Measurements from ENCODE around the gene ZNF774.
A peak's percentile ranks its signal among the peaks of the same experiment; 100 is the strongest.
"Not testable (repeated sequence)": the region's sequence is repeated elsewhere in the genome, so short reads cannot be mapped to it uniquely, and the experiment has no call there.

ZNF774 gene

DNA sequence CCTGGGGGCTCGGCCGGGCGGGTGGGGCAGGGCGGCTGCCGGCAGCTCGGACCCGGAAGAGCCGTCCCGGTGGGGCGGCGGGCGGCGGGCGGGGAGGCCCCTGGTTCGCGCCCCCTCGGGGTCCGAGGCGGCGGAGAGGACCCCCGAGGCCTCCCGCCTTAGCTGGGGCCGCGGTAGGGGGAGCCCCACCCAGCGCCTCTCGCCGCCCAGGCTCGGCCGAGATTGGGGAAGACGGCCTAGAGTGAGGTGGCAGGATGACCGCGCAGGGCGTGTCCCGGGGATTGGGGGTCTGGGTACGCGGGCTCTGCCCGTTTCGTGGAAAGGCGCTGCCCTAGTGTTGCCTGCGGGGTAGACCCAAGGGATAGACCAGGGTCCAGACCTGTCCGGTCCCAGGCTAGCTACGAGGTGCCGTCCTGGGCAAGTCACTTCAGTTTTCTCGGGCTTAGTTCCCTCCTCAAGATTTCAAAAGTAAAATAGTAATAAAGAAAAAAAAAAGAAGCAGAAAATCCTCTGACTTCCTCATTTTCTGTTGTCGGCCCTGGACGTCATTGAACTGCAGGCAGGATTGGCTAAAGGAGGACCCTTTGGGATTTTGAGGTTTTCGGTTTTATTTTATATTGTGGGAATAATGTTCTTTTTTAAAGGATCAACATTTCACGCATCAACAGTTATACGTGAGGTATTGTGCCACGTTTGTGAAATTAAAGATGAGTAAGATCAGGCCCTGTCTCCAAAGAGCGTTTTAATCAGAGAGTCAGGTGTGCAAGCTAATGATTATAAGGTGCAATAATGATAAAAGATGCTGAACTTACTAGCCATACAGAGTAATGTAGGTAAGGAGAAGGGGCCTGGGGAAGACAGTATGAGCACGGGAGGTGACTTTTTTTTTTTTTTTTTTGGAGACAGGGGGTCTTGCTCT lies 36.6 kb downstream of the ZNF774 start:
- no peak for DNase-seq (ENCODE audit: low read depth, low spot score)

DNA sequence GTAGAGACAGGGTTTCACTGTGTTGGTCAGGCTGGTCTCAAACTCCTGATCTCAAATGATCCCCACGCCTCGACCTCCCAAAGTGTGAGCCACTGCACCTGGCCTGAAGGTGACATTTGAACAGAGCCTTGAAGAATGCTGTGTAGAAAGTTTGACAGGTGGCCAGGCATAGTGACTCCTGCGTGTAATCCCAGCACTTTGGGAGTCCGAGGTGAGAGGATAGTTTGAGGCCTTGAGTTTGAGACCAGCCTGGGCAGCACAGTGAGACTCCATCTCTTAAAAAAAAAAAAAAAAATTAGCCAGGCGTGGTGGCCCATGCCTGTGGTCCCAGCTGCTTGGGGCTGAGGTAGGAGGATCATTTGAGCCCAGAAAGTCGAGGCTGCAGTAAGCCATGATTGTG lies 37.4 kb downstream of the ZNF774 start:
- no peak for DNase-seq (ENCODE audit: low read depth, low spot score)

DNA sequence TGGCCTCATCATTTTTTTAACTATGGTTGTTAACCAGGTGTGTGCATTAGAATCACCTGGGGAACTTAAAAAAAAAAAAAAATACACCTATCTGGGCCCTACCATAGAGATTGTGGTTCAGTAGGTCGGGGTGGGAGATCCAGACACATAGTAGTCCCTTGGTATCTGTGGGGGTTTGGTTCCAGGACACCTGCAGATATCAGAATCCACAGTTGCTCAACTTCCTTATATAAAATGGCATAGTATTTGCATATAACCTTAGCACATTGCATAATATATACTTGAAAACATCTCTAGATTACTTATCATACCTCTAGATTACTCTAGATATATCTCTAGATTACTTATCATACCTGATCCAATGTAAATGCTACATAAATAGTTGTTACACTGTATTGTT lies 41.0 kb downstream of the ZNF774 start:
- no peak for DNase-seq (ENCODE audit: low read depth, low spot score)

DNA sequence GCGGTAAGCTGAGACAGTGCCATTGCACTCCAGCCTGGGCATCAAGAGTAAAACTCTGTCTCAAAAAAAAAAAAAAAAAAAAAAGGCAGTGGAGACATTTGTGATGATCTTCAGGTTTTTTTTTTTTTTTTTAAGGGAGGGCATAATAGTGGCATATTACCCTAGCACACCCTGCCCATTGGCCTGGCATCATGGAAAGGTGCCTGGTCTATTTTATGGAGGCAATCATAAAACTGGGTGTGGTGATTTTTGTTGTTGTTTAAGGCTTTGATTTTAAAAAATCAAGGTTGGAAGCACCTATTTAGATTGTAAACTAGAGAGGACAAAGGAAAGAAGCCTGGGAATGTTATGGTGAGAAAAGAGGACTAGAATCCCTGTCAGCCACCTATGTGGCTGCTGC lies 42.0 kb downstream of the ZNF774 start:
- DNase-seq (ENCODE audit: low read depth, low spot score) = no peak

DNA sequence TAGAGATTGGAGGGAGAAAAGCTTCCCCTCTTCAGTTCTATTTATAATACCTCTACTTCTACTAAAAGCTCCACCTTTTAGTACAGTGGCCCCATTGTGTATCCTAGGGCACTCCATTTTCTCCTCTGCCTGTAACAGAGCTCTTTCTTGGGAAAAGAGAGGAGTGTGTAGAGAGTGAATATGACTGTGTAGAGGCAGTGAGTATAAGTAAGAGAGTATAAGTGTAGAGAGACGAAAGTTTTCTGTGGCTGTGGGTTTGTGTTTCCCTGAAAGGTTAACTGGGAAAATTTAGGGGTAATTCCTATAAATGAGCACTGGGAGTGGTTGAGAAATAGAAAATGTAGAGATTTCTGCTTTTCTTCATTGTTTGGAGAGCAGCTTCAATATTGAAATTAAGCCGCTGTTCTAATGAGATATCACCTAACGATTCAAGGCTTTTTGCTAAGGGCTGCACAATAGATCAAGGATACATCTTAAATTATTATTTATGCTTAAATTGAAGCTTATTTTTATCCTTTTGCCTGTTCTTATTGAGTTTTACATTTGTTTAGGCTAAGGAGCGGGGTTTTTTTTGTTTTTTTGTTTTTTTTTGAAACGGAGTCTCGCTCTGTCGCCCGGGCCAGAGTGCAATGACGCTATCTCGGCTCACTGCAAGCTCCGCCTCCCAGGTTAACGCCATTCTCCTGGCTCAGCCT lies 42.8 kb downstream of the ZNF774 start:
- DNase-seq (ENCODE audit: low read depth, low spot score) = no peak

DNA sequence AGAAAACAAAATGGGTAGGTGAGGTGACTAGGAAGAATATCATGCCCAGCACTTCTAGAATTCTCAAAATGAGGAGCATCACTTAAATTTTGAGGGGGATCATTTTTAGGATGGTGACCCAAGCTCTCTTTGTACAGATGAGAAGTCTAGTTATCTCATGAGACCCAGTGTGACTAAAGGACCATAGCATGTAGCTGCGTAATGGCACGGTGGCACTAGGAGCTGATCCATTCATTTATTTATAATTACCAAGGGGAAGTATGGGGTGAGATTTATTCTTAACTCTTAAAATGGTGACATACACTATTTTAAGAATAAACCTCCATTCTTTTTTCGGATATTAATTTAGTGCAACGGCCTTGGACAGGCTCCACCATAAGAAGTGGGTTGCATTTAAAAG lies 44.2 kb downstream of the ZNF774 start:
- DNase-seq (ENCODE audit: low read depth, low spot score) = no peak

DNA sequence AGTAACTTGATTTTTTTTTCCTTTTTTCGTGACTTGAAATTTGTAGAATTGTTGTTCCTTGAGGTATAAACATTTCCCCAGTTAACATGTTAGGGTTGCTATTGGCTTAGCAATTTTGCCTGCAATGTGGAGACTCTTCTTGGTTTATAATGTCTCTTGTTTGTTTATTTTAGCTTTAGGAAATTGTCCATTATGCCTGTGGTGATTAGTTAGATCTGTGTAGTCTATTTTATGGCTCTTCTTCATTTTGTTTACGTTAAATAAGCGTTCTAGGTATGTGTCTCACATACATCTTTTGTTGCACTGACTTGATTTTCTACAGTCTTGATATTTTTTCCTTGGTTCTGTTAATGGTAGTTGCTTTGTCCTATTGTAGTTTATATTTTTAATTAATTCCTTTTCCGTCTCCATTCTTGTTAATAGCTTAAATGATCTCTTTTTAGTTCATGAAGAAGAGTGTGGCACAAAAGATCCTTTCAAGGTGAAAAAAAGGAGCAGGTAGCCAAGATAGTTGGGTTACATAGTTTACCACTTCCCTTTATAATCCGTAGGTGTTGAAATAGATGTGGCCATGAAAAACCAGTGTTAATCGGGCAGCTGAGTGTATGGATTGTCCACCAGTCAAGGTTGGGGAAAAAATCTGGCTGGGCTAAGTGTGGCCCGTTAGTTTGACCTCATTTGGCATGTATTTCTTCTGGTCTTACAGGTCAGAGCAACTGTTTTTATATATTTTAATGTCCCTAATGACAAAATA lies 48.1 kb downstream of the ZNF774 start:
- no peak for DNase-seq (ENCODE audit: low read depth, low spot score)

DNA sequence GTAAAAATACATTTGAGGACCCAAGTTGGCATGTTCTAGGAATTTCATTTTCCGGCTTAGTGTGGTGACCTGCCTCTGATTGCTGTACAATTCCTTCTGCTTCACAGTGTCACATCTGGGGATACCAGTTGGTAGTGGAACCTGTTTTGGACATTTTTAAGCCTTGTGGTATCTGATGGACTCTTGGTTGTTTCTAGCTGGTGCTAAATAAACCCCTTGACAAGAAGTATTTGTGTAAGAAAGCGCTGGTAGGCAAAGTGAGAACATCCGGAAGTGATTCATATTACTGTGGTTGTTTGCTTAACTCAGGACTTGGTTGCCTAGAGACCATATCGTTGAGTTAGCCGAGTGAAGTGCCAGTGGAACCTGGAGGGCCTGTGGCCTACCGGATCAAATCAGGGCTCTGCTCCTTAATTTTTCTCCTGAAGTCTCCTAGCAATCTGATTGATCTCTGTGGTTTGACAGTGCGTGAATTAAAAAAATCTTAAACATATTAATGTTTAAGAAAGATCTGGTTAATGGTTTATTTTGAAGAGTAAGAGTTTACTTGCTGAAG lies 48.8 kb downstream of the ZNF774 start:
- DNase-seq (ENCODE audit: low read depth, low spot score) = peak; percentile 58

DNA sequence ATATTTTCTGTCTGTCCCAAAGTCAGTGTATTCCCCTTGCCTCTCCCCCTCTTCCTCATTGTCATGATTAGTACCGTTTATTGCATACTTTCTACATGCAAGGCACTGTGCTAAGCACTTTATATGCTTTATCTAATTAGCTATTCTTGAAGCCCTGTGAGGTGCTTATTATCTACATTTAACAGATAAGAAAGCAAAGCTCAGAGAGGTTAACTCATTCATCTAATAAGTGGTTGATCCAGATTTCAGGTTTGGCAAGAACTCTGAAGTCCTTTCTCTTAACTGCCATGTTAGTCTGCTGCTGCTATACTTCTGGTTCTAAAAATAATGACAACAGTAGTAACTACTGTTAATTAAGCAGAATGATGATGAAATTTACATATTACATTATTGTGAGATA lies 49.4 kb downstream of the ZNF774 start:
- no peak for DNase-seq (ENCODE audit: low read depth, low spot score)

DNA sequence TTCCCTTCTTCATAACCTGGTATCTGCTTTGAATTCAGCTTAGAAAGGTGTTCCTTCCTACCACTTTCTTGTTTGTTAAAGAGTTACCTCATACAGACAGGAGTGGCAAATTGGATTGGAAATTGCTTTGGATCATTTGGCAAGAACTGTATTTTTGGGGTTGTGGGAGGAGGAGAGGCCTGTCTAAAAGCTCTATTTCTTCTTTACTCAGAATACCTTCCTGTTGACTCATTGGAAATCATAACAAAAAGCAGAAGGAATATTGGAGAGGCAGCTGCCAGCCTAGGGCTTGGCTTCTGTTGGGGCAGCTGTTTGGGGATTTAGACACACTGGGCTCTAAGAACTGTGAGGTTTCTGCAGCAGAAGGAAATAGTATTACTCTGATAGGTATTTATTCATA lies 50.1 kb downstream of the ZNF774 start:
- DNase-seq (ENCODE audit: low read depth, low spot score) = peak; percentile 45

DNA sequence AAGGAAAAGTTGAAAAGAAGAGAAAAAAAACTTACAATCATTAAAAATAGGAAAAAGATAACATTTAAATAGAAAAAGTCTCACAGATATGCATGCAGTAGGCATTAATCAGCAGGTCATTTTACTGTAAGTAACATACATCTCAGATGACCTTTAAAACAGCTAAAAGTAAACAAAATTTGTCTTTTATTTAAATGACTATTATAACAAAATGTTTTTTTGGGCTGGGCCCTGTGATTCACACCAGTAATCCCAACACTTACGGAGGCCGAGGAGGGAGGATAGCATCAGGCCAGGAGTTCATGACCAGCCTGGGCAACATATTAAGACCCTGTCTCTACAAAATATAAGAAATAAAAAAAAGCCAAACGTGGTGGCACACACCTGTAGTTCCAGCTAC lies 50.7 kb downstream of the ZNF774 start:
- no peak for DNase-seq (ENCODE audit: low read depth, low spot score)

DNA sequence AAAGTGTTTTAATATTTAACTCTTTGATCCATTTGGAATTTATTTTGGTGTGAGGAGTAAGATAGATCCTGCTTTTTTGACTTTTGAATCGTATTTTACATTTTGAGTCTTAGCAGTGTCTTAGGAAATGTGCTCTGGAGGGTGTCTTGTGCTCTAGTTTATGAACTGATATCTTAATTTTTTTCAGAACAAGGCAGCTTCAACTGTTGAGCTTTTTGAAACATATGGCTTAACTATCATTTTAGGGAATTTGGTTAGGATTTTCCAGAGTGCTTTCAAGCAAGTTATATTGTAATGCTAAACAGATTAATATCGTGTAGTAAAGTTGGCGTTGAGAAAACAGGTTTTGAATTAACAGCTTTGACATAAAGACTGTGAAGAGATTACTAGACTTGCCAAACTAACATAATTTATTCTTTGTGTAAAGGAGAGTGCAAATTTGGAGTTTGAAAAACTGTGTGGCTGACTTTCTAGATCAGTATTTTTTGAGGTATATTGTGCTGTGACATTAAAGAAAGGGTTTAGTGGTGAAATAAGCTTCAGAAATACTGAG lies 53.0 kb downstream of the ZNF774 start:
- DNase-seq (ENCODE audit: low read depth, low spot score) = no peak

DNA sequence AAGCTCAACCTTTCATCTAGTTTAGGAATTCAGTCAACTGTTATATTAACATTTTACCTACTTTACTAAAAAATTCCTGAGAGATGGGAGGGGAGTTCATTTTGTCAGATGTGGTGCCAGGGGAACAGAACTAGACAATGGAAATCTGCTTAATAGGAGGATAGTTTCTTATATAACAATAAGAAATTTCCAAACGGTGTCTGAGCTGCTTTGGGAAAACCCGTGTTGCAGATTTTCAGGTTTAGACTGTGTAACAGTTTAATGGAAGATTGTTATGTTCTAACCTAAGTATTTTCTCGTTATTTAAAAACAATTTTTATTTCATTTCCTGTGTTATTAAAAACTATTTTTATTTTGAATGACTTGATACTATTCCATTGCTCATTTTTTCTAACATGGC lies 55.3 kb downstream of the ZNF774 start:
- DNase-seq (ENCODE audit: low read depth, low spot score) = no peak

DNA sequence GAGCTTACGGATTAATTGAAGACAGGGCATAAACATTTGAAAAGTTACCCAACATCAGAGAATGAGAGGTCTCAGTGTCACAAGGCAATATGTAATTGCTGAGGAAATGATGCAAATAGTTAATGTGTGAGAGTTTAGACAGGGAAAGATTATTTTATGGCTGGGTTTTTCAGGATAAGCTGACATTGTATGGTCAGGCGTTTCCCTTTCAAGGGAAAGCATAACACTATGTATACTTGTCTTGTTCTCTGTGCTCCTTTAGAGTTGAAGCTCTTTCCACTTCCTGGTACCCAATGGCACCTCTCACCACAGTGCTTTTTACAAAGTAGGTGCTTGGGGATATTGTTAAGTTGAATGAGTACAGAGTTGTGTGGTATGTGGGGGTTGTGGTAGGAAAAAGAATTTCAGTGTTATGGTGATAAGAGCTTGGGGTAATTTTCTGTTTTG lies 55.8 kb downstream of the ZNF774 start:
- no peak for DNase-seq (ENCODE audit: low read depth, low spot score)

DNA sequence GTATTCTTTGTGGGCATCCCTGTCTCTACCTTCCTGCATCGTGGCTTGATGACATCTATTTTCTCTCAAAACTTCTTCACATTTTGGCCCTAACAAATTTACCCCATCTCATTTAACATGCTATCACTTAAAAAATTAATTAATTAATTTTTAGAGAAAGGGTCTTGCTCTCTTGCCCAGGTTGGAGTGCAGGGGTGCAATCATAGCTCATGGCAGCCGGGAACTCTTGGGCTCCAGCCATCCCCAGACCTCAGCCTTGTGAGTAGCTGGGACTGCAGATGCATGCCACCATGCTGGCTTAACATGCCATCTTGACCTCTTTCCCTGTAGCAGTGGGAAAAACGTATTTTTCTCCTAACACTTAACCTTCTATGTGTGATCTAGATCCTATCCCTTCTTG lies 56.6 kb downstream of the ZNF774 start:
- no peak for DNase-seq (ENCODE audit: low read depth, low spot score)

DNA sequence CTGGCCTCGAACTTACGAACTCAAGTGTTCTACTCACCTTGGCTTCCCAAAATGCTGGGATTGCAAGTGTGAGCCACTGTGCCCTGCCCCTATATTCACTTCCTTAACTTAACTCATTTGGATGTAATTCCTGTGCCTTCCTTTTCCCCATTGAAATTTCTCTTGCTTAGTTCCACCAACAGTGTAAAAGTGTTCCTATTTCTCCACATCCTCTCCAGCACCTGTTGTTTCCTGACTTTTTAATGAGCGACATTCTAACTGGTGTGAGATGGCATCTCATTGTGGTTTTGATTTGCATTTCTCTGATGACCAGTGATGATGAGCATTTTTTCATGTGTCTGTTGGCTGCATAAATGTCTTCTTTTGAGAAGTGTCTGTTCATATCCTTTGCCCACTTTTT lies 57.5 kb downstream of the ZNF774 start:
- not testable (repeated sequence) for DNase-seq (ENCODE audit: low read depth, low spot score)

DNA sequence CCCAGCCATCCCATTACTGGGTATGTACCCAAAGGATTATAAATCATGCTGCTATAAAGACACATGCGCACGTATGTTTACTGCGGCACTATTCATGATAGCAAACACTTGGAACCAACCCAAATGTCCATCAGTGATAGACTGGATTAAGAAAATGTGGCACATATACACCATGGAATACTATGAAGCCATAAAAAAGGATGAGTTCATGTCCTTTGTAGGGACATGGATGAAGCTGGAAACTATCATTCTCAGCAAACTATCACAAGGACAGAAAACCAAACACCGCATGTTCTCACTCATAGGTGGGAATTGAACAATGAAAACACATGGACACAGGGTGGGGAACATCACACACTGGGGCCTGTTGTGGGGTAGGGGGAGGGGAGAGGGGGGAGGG lies 58.2 kb downstream of the ZNF774 start:
- not testable (repeated sequence) for DNase-seq (ENCODE audit: low read depth, low spot score)

DNA sequence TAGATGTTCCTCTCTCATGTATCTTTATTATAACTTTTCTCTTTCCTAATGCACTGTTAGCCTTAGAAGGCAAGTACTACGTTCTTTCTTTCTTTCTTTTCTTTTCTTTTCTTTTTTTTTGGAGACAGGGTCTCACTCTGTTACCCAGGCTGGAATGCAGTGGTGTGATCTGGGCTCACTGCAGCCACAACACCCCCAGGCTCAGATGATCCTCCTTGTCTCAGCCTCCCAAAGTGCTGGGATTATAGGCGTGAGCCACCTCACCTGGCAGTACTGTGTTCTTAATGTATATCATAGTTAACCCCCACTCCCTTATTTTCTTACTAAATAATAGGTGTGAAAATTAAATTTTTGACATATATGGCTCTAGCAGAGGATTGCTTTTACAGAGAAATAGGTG lies 59.1 kb downstream of the ZNF774 start:
- no peak for DNase-seq (ENCODE audit: low read depth, low spot score)

Data from brain pericyte (primary cell).